Measurements from ENCODE around the gene FKBP4. TPM values are rescaled to one million over a fixed set of nuclear protein-coding genes. Genes with fewer than 3 reads are reported as not detected.

FKBP4 gene
- total and polyA plus RNA-seq, 2 of the 13 experiments (the other 11 are each of a cell fraction or from before 2014, with no cell fraction given), result 25.7 to 66.1 TPM

DNA sequence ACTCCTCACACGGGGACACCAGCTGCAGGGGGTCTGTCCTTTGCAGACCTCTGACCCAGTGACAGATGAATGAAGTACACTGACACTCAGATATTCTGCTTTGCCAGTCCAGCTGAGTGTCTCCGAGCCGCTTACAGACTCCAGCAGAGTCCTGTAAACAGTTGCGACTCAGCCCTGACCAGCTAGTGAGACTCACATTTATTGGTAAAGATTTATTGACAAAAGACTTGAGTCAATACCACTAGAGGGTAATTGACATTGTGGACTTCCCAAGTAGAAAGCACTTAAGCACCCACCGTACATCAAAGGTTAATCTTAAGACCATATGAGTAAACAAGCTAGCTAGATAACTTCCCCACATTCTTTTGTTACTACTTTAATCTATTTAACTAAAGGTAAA, 9.8 kb upstream of the FKBP4 start (continued):
- TF ChIP-seq TSC22D2 (CRISPR knock-in tag; IDR thresholded peaks at IDR 0.05; ENCODE audit: borderline replicate concordance) (no peak), ZNF567 (CRISPR knock-in tag; IDR thresholded peaks at IDR 0.05; ENCODE audit: borderline replicate concordance) (no peak), E2F5 (CRISPR knock-in tag; conservative IDR thresholded peaks at IDR 0.05) (no peak), GLMP (CRISPR knock-in tag; IDR thresholded peaks at IDR 0.05; ENCODE audit: borderline replicate concordance) (no peak)

GRCh38 chr12:2791089-2791488, 3.7 kb upstream of the FKBP4 start:
- FAIRE-seq, result no peak
- H3K4me2 ChIP-seq (ENCODE audit: low read depth, low read length), result no peak overlapping the region
- 82% methylated on average over 6 of the region's 6 CpGs for WGBS (ENCODE audit: low lambda C conversion rate)
- no peak overlapping the region for H2AFZ ChIP-seq (ENCODE audit: low read length)
- H3K9me3 ChIP-seq (ENCODE audit: low read length), result no peaks in the 10 kb centered on the region
- no peak for TF ChIP-seq SPEN (CRISPR knock-in tag; IDR thresholded peaks at IDR 0.05; ENCODE audit: low read depth)
- TF ChIP-seq PAX8 (CRISPR knock-in tag; IDR thresholded peaks at IDR 0.05; ENCODE audit: borderline replicate concordance), result no peak
- no peak for TF ChIP-seq ZNF841 (CRISPR knock-in tag; IDR thresholded peaks at IDR 0.05; ENCODE audit: borderline replicate concordance)
- no peak for TF ChIP-seq HHEX (CRISPR knock-in tag; IDR thresholded peaks at IDR 0.05)
- TF ChIP-seq, protein P1, sequence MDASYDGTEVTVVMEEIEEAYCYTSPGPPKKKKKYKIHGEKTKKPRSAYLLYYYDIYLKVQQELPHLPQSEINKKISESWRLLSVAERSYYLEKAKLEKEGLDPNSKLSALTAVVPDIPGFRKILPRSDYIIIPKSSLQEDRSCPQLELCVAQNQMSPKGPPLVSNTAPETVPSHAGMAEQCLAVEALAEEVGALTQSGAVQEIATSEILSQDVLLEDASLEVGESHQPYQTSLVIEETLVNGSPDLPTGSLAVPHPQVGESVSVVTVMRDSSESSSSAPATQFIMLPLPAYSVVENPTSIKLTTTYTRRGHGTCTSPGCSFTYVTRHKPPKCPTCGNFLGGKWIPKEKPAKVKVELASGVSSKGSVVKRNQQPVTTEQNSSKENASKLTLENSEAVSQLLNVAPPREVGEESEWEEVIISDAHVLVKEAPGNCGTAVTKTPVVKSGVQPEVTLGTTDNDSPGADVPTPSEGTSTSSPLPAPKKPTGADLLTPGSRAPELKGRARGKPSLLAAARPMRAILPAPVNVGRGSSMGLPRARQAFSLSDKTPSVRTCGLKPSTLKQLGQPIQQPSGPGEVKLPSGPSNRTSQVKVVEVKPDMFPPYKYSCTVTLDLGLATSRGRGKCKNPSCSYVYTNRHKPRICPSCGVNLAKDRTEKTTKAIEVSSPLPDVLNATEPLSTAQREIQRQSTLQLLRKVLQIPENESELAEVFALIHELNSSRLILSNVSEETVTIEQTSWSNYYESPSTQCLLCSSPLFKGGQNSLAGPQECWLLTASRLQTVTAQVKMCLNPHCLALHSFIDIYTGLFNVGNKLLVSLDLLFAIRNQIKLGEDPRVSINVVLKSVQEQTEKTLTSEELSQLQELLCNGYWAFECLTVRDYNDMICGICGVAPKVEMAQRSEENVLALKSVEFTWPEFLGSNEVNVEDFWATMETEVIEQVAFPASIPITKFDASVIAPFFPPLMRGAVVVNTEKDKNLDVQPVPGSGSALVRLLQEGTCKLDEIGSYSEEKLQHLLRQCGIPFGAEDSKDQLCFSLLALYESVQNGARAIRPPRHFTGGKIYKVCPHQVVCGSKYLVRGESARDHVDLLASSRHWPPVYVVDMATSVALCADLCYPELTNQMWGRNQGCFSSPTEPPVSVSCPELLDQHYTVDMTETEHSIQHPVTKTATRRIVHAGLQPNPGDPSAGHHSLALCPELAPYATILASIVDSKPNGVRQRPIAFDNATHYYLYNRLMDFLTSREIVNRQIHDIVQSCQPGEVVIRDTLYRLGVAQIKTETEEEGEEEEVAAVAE (CRISPR knock-in tag; IDR thresholded peaks at IDR 0.05; ENCODE audit: borderline replicate concordance), result no peak
- no peak for TF ChIP-seq SIN3A (IDR thresholded peaks at IDR 0.05; ENCODE audit: borderline replicate concordance, low read depth, low read length)
- no peak for TF ChIP-seq SAP130 (CRISPR knock-in tag; IDR thresholded peaks at IDR 0.05; ENCODE audit: low read depth)
- TF ChIP-seq ZNF329 (CRISPR knock-in tag; IDR thresholded peaks at IDR 0.05; ENCODE audit: low read depth), result no peak
- no peak for TF ChIP-seq ZNF777 (CRISPR knock-in tag; IDR thresholded peaks at IDR 0.05)
- TF ChIP-seq, protein P2, sequence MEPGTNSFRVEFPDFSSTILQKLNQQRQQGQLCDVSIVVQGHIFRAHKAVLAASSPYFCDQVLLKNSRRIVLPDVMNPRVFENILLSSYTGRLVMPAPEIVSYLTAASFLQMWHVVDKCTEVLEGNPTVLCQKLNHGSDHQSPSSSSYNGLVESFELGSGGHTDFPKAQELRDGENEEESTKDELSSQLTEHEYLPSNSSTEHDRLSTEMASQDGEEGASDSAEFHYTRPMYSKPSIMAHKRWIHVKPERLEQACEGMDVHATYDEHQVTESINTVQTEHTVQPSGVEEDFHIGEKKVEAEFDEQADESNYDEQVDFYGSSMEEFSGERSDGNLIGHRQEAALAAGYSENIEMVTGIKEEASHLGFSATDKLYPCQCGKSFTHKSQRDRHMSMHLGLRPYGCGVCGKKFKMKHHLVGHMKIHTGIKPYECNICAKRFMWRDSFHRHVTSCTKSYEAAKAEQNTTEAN (CRISPR knock-in tag; conservative IDR thresholded peaks at IDR 0.05), result no peak
- BruUV-seq (replicated peaks), result no TSS peak
- ATAC-seq, result no peak
- peaks cover 3% of the 10 kb centered on the region for H3K79me2 ChIP-seq (ENCODE audit: insufficient read depth, low read length)
- no peaks in the 10 kb centered on the region for H4K20me1 ChIP-seq (ENCODE audit: insufficient read depth, low read length)
- no peak overlapping the region for H3K4me3 ChIP-seq (replicated peaks in 1 of 3; ENCODE audit: insufficient read depth in 1 of 3, low read depth in 2 of 3, low read length in 3 of 3)
- ChIA-PET POLR2A (no interaction called here), CTCF (ENCODE audit: low intra/inter-chr PET ratio, low total read pairs) (no interaction called here)
- intact Hi-C loops (cut with micrococcal nuclease; ENCODE audit: unreplicated experiment) (no loop called here), in situ Hi-C loops (cut with HindIII; ENCODE audit: extremely low pct_ligation_motif_present, low pct_unique_long_range_greater_than_20kb) (no loop called here)
- H3K36me3 ChIP-seq (replicated peaks in 1 of 2; ENCODE audit: control insufficient read depth in 1 of 2, insufficient read depth in 2 of 2, low read length in 2 of 2), result no peaks in the 10 kb centered on the region
- H3K27me3 ChIP-seq (ENCODE audit: control insufficient read depth in 1 of 2, insufficient read depth in 2 of 2, low read length in 2 of 2), result no peaks in the 10 kb centered on the region
- no peak for DNase-seq (ENCODE audit: low spot score)
- H3K9ac ChIP-seq (ENCODE audit: insufficient read depth, low read depth, low read length), result no peak overlapping the region
- H3K4me1 ChIP-seq (ENCODE audit: insufficient read depth, low read length), result peaks cover 28% of the 10 kb centered on the region
- no peak overlapping the region for H3K27ac ChIP-seq (ENCODE audit: extremely low read length, insufficient read depth, low read length)

Measured in HepG2 (cell line).